Activated CD8-positive, alpha-beta memory T cell treated with anti-CD3 and anti-CD28 coated beads for 24 hours (primary cell): ENCODE measurements around the gene CA9.

Experiments used
- DNase-seq: peaks from one replicate; pipeline ENCODE4 v3.0.0-alpha.2; 2020

The CA9 gene

DNA sequence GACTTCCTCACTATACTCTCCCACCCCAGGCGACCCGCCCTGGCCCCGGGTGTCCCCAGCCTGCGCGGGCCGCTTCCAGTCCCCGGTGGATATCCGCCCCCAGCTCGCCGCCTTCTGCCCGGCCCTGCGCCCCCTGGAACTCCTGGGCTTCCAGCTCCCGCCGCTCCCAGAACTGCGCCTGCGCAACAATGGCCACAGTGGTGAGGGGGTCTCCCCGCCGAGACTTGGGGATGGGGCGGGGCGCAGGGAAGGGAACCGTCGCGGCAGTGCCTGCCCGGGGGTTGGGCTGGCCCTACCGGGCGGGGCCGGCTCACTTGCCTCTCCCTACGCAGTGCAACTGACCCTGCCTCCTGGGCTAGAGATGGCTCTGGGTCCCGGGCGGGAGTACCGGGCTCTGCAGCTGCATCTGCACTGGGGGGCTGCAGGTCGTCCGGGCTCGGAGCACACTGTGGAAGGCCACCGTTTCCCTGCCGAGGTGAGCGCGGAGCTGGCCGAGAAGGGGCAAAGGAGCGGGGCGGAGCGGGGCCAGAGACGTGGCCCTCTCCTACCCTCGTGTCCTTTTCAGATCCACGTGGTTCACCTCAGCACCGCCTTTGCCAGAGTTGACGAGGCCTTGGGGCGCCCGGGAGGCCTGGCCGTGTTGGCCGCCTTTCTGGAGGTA, 2.1 kb downstream of the CA9 start:
- peak; percentile 80 for DNase-seq

DNA sequence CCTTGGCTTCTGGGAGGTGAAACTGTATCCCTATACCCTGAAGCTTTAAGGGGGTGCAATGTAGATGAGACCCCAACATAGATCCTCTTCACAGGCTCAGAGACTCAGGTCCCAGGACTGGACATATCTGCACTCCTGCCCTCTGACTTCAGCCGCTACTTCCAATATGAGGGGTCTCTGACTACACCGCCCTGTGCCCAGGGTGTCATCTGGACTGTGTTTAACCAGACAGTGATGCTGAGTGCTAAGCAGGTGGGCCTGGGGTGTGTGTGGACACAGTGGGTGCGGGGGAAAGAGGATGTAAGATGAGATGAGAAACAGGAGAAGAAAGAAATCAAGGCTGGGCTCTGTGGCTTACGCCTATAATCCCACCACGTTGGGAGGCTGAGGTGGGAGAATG, 5.4 kb downstream of the CA9 start:
- DNase-seq: no peak

DNA sequence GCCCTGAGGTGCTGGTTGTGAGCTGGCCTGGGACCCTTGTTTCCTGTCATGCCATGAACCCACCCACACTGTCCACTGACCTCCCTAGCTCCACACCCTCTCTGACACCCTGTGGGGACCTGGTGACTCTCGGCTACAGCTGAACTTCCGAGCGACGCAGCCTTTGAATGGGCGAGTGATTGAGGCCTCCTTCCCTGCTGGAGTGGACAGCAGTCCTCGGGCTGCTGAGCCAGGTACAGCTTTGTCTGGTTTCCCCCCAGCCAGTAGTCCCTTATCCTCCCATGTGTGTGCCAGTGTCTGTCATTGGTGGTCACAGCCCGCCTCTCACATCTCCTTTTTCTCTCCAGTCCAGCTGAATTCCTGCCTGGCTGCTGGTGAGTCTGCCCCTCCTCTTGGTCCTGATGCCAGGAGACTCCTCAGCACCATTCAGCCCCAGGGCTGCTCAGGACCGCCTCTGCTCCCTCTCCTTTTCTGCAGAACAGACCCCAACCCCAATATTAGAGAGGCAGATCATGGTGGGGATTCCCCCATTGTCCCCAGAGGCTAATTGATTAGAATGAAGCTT, 6.1 kb downstream of the CA9 start:
- DNase-seq: no peak

DNA sequence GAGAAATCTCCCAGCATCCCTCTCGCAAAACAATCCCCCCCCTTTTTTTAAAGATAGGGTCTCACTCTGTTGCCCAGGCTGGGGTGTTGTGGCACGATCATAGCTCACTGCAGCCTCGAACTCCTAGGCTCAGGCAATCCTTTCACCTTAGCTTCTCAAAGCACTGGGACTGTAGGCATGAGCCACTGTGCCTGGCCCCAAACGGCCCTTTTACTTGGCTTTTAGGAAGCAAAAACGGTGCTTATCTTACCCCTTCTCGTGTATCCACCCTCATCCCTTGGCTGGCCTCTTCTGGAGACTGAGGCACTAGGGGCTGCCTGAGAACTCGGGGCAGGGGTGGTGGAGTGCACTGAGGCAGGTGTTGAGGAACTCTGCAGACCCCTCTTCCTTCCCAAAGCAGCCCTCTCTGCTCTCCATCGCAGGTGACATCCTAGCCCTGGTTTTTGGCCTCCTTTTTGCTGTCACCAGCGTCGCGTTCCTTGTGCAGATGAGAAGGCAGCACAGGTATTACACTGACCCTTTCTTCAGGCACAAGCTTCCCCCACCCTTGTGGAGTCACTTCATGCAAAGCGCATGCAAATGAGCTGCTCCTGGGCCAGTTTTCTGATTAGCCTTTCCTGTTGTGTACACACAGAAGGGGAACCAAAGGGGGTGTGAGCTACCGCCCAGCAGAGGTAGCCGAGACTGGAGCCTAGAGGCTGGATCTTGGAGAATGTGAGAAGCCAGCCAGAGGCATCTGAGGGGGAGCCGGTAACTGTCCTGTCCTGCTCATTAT, 6.8 kb downstream of the CA9 start:
- no peak for DNase-seq

DNA sequence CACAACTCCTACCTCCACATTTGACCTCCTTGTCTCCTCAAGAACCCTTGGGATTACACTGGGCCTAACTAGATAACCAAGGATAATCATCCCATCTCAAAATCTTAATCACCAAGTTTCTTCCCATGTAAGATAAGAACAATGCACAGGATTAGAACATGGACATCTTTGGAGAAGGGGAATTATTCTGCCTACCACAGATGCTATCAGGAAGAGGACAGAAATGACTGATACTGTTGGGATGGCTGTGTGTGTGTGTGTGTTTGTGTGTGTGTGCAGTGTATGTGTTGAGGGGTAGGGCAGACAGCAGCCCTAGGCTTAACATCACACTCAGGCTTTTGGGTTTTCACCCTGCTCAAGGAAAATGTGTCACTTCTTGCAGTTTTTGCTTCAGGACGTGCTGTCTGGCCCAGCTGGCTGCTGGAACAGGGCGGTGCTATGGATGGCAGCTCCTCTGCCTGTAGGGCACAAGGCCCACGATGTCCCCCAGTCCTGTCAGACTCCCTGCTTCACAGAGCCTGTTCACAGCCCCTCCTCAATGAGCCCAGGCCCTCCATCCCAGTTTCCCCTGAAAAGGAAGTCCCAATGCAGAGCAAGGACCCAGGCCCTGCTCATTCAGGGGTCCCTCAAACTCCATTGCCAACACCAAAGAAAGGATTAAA, 7.7 kb downstream of the CA9 start:
- no peak for DNase-seq

DNA sequence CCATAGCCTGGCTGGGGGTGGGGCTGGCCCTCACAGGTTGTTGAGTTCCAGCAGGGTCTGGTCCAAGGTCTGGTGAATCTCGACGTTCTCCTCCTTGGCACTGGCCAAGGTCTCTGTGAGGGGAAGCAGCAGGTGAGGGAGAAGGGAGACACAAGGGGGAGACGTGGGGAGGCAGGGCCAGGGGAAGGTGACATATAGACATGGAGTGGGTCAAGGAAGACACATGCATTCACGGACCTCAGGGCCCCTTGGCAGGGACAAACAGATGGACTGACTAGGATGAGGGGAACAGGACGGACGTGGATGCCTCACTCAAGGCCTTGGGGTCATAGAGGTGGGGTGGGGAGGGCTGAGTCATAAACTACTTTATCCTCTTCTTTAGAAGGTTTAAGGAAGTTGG, 8.3 kb downstream of the CA9 start:
- no peak for DNase-seq

DNA sequence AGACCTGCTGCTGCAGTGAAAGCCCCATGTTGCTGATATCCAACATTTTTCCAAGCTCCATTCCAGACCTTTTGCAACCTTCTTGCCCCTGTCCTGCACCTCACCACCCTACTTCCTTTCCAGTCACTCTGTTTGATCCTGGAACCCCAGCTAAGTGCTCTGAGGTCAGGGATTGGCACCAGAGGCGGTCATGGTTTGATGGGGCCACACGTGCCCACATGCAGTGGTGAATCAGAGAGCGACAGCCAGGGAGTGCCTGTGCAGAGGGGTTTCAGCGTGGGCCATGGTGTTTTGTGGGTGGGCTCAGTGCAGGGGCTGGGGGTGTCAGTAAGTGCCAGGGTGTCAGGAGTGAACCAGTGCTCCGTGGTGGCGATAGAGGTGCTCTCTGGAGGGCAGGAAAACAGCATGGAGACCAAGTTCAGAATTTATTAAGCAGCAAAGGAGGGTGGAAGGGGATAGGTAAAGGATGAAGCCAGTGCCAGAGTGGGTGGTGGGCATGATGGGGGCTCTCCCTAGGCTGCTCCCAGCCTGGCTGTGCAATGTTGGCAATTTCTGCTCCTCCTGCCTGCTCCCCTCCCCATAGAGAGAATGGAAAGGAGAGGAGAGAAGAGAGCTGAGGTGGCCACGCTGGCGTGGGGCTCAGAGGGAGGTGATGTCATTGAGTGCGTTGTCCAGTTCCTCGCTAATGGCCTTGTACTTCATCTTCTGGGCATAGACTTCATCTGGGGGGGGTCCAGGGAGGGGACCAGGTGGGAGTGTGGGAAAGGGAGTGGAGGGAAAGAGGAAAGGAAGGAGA, 9.0 kb downstream of the CA9 start:
- DNase-seq: no peak

DNA sequence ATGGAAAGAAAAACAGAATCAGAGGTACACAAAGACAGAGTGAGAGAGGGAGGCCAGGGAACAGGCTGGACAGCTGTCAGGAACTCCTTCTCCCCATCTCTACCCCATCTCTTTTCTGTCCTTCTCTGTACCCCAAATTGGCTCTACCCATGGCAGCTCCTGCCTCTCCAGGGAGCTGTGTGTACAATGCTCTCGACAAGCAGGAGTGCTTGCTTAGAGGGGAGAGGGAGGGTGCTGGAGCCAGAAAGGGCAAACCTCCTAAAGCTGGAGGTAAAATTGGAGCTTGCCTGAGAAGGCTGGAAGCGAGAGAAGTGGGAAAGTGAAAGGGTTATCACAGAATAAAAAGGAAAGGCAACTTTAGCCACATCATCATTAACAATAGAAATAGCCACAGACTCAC, 9.6 kb downstream of the CA9 start:
- DNase-seq: no peak

DNA sequence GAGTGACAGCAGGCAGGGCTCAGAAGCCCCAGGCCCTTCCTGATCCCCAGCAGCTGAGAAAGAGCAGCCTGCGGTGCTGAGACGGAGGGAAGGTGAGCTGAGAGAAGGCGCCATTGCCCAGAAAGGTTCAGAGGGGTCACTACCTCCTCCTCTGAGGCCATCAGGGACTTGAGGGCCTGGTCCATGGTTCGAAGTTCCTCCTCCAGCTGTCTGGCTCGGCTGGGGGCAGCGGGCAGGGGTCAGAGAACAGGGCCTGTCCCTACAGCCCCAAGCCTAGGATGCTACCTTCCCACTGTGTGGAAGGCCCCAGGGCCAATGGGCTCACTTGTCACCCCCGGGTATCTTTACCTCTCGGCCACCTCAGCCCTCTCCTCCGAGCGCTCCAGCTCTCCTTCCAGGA, 11.2 kb downstream of the CA9 start:
- no peak for DNase-seq

DNA sequence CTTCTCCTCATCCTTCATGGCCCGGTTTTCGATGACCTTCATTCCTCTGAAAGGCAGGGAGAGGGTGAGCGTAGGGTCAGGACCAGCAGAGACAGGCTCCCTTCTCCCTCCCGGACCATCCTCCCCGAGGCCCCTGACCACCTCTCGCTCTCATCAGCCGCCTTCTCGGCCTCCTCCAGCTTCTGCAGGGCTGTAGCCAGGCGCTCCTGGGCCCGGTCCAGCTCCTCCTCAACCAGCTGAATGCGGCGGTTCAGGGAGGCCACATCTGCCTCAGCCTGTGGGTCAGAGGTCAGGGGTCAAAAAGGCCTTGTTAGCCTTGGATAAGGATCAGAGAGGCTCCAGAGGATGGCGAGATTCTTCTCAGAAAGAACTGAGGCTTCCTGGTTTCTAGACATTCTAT, 11.8 kb downstream of the CA9 start:
- no peak for DNase-seq

DNA sequence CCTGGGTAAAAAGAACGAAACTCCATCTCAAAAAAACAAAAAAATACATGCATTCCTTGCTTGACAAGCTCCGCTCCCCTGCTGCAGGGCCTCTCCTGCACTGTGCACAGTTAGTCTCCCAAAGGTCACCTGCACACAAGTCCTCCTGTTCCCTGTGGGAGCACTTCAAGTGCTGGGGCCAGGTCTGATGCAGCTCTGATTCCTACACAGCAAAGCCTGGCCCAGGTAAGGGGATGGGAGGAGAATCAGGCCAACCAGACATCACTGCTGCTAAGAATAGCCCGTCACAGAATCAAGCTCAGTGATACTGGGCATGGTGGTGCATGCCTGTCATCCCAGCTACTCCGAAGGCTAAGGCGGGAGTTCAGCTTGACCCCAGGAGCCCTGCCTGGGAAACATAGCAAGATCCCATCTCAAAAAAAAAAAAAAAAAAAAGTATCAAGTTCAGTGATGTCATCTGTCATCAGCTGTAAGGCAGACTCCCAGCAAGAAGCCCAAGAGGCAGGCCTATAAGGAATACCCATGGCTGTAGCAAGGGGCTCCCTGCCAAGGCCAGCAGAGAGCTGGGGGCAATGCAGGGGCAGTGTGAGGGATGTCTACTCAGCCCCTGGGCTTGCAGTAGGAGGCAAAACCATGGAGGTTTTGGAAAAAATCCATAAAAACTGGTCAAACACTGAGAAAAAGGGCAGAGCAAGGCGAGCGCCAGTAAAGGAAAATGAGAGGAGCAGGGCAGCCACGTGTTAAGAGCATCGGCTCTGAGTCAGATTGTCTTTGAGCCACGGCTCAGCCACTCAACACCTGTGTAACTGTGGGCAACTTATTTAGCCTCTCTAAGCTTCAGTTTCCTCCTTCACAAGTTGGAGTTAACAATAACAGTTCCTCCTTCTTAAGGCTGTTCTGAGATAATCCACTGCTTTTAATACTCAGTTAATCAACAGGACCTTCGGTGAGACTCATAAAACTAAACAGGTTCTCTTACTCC, 12.8 kb downstream of the CA9 start:
- DNase-seq: no peak

DNA sequence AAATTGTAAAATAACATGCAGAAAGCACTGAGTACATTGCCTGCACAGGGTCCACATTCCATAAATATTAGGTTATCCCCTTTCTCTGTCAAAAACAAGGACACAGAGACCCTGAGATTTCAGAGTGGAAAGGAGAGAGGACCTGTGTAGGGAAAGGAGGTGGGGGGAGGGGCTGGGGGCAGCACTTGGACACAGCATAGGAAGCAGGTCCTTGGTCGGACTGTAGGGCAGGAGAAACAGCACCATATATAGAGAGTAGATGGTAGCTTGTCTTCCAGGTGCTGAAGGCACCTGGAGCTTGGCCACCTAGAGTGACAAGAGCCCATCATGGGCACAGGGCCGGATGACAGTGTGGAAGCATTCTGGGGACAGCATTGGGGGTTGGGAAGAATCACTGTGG, 13.6 kb downstream of the CA9 start:
- no peak for DNase-seq

DNA sequence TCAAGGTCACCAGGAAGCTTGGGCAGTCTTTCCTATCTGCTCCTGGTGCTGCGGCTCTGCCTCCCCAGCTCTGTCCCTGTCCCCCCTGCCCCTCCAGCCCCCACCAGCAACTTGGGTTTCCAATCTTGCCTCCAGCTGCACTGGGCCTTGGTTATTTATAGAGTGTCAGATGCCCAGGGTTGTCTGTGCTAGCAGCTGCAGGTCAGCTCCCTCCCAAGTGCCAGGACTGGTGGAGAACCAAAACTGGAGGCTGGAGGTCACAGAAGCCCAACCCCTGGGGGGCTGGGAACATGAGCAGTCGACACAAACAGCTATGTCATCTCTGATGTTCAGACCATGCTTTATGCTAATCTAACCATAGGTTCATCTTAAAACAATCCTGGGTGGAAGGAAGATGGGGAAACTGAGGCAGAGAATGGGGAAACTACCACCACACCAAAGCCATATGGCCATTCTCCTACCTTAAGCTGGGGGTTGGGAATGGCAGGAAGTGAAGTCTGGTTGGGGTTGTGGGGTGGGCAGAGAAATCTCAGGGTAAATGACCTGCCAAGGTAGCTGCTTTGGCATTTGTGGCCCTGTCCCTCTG, 14.3 kb downstream of the CA9 start:
- DNase-seq: no peak

DNA sequence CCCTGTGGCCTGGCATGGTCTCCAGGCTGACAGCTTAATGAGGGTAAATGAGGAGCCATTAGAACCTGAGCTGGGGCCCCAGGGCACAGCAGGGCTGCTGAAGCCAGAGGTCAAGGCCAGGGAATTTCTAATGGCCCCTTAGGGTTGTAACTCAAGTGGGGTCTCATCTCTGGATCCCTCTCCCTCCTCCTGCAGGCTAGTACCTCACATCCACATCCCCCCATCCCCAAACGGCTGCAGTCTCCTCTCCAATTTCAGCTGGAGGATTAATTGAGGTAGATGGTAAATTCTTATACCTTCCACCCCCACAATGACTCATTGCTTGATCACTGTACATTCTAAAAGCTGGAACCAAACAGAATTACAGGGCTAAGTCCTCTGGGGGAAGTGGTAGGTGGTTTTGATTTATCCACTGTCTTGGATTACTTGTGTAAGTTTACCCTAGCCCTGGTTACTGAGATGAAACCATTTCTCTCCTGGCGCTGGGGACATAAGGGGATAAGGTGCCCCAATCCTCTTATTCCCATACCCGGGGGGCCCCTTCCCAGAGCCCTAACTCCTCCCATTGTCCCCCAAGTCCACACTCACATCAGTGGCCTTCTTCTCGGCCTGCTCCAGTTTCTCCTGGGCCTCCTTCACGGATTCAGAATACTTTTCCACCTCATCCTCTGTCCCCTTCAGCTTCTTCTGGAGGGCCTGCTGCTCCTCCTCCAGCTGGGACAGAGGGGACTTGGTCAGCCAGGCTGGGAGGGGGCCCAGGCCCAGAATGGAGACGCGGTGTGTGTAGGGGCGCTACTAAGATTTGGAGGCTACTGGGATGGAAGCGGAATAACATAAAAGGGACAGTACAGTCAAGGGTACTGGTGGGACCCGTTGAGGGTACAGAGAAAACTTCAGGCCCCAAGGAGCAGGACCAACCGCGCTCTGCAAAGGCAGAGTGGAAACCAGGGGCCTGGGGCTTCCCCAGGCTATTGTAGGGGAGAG, 15.1 kb downstream of the CA9 start:
- peak; percentile 64 for DNase-seq

DNA sequence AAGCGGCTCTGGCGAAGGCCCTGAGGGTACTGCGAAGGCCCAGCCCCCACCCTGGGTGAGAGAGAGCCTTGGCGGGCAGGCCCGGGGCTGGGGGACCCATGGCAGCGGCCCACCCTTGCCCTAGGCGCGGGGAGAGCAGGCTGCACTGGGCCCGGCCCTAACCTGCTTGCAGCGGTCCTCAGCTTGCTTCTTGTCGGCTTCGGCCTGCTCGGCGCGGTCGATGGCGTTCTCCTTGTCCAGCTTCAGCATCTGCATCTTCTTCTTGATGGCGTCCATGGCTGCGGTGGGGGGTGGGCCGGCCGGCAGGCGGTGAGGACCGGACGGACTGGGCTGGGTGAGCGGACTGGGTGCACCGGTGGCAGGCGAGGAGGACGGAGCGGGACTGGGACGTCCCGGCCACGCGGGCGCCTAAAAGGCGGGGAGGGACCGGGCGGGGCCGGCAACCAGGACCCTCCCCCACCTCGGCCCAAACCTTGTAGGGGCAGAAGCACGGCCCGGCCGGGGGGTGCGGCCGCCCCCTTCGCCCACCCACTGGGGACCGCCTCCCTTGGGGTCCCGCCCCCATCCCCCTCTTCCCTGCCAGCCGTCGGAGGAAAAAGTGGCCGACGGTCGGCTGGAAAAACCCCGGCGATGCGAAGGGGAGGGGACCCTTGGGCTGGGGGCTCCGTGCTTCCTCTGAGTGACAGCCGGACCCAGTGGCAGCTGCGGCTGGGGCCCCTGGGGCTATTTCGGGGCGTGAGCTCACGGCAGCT, 16.0 kb downstream of the CA9 start, which contains the start of gene TPM2:
TPM2 (minus strand) TSS at position 384 of the 752 bp plus-strand sequence; CDS start at position 276, 108 bp downstream.
- no peak for DNase-seq

DNA sequence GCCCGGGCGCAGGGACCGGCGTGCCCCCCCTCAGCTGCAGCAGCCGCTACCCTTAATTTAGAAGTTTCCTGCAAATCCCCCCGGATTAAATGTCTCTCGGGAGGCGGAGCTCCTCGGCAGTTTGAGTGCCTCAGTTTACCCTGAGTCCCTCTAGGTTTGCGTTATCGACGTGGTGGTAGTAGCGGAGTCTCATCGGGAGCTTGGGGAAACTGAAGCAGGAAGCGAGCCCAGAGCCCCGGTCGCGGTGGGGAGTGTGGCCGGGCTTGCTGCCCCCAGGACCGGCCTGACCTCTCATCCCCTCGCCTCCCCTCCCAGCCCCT, 16.5 kb downstream of the CA9 start:
- DNase-seq: no peak

DNA sequence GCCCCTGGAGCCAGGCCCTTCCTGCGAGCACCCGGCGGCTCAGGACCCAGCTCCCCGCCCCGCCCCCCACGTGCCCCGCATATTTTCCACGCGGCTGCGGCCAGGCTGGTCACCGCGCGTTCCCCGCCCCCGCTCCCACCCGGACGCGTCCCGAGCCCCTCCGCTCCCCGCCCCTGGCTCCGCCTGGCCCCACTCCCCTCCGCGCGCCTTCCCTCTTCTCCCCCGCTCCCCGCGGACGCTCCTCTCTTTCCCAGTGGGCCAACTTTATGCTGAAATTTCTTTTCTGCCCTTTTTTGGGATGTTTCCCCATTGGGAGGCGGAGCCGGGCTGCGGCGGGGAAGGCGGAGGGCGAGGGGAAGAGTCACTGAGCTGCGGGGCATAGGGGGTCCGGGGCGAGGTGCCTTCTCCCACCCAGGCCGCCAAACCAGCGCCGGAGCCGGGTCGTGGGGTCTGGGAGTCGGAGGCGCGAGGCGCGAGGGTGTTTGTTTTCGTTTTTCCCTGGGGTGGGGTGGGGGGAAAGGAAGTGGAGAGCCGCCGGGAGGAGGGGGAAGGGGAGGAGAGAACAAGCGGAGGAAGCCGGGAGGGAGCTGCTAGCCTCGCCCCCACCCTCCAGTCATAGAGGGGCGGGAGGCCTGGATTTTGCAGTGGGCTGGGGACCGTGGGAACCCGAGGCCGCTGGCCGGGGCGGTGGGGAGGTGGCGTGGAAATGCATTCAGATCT, 17.0 kb downstream of the CA9 start:
- DNase-seq: peak; percentile 69

DNA sequence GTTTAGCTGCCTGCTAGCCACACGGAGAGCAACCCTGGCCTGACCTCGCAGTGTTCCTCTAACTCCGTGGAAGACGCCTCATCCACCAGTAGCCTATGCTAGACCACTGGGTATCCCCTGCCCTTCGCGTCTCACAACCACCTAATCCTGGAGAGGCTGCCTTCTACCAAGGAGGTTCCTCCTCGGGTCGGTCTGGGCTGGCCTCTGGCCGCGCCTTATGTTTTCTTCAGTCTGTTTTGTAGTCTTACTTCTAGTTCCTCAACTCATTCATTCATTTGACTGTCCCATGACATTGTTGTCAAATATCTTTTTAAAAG, 17.6 kb downstream of the CA9 start:
- peak; percentile 62 for DNase-seq

DNA sequence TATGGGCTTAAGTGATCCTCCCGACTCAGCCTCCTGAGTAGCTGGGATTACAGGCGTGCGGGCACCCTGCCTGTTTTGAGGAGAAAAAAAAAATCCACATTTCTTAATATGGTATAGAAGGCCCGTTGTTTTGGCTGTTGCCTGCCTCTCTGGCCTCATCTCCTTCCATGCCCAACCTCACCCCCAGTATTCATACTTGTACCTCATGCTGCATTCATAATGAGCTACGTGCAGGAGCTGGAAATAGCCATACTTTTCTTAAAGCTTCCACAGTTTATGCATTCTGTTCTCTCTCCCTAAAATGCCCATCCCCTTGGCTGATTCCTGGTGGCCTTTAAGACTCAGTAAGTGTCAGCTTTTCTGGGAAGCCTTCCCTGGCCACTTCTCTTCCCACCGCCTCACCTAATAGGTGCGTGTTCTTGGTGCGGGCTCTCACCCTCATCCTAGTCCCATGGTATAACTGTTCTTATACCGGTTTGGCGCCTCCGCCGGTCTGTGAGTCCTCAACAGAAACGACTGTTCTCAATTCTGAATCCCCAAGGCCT, 18.1 kb downstream of the CA9 start:
- no peak for DNase-seq
